Mesangial cell (primary cell): ENCODE data around the gene RDX. TPM values are rescaled to one million over a fixed set of nuclear protein-coding genes. Genes with fewer than 3 reads are reported as not detected.

Experiments used
- total RNA-seq: library from RNA; depleted of rRNA; stranded (reverse); fragments of >200 nt; gene quantifications from 2 replicates; pipeline ENCODE4 v1.2.3, GENCODE V29; 2015

Gene RDX
- total RNA-seq, result 31.3 and 41.4 TPM in 2 replicates

DNA sequence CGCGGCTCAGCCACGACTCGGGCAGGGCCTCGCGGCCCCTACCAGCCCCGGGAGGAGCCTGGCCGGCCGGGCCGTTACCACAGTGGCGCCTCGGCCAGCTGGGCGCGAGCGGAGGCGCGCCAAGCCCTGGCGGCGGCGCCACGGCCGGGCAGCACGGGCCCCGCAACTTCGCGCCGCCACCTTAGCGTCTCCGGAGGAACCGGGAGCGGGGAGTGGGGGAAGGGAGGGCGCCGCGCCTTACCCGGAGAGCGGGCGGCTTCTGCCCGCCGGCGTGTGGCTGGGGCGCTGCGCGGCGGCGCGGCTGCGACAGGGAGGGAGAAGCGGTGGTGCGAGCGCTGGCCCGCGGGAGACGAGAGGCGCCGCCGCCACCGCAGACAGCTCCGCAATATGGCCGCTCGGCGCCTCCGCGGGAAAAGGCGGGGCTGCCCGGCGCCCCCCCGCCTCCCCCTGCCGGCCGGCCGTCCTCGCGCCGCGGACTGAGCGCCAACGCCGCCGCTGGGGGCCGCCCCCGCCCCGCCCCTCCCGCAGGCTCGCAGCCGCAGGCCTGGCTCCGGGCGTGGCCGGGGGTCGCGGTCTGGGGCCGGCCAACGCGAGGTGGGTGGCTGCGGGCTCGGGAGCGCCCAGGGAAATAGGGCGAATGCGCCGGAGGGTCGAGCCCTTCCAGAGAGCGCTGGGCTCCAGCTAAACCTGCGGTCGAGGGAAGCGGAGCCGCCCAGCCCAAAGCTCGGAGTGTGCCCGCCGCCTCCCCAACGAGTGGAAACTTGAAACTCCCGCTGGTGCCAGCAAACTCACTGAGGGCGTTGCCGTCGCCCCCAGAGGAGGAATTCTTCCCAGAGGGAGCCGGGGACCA lies at the start of gene RDX:
TSS of gene RDX (minus strand) at position 389 of the 850 bp plus-strand sequence. CDS start 16,922 bp downstream, outside the sequence.

Other genes starting within 250 kb of the RDX start
- gene ZC3H12C, start 203.2 kb downstream of the RDX start, total RNA-seq, result 5.5 and 10.5 TPM in 2 replicates
- 9.3 and 13.0 TPM in 2 replicates for gene FDX1, start 133.3 kb upstream of the RDX start, total RNA-seq